HepG2 (cell line): ENCODE measurements around the gene RFFL. TPM values are rescaled to one million over a fixed set of nuclear protein-coding genes. Genes with fewer than 3 reads are reported as not detected.
A peak's percentile ranks its signal among the peaks of the same experiment; 100 is the strongest.

ENCODE experiments used
- ATAC-seq: fragments of 200-7000 bp; cut with Tn5 transposase; 3 replicates; pipeline ENCODE4 v1.9.1; 2020; ENCODE audit warnings: mild to moderate bottlenecking, moderate library complexity
- BruUV-seq: library from RNA; stranded (reverse); fragments of 400-500 nt; replicated peaks from 2 replicates; lab custom pipeline; 2021; lab: Mats Ljungman, UMichigan
- CTCF ChIA-PET: fragments of 300-600 bp; formaldehyde crosslinking; extraction: SDS; loops from one replicate; lab custom pipeline; 2021; ENCODE audit warnings: low total read pairs, inconsistent platforms, low intra/inter-chr PET ratio; lab: Yijun Ruan, JAX
- POLR2A ChIA-PET: fragments of 350-600 bp; sonication (Branson Sonifier 250); formaldehyde crosslinking; loops from one replicate; lab custom pipeline; 2020; ENCODE audit warnings: antibody characterized with exemption, inconsistent platforms; lab: Yijun Ruan, JAX
- DNase-seq: peaks from one replicate; pipeline ENCODE4 v3.0.0-alpha.2; 2015; ENCODE audit warnings: low spot score
- FAIRE-seq: peaks from 3 replicates; lab custom pipeline; 2011; peaks lifted over from hg19 to GRCh38; lab: Jason Lieb, UNC
- H2AFZ ChIP-seq: one replicate; pipeline ENCODE4 v1.6.1; 2011; ENCODE audit warnings: low read length, inconsistent platforms
- H3K27ac ChIP-seq: fragments of 300-600 bp; 3 replicates; pipeline ENCODE4 v1.8.0; 2011; ENCODE audit warnings: mixed run types, mild to moderate bottlenecking, mixed read lengths, low read length, inconsistent platforms; ENCODE audit not compliant: insufficient read depth; ENCODE audit errors: extremely low read length
- H3K27me3 ChIP-seq, 2 experiments: fragments of 200-600 bp in 1 of 2; 2 replicates in 1 of 2; 3 replicates in 1 of 2; pipeline versions ENCODE4 v1.6.0 to v1.8.0; 2011; ENCODE audit warnings: low read length in 2 of 2, mild to moderate bottlenecking in 2 of 2, moderate library complexity in 2 of 2, inconsistent platforms in 1 of 2; ENCODE audit not compliant: insufficient read depth in 2 of 2, control insufficient read depth in 1 of 2
- H3K36me3 ChIP-seq, 2 experiments: fragments of 200-600 bp in 1 of 2; replicated peaks in 1 of 2; 2 replicates in 1 of 2; 3 replicates in 1 of 2; pipeline versions ENCODE4 v1.5.1 to v1.8.0; 2011; ENCODE audit warnings: low read length in 2 of 2, inconsistent platforms in 1 of 2; ENCODE audit not compliant: insufficient read depth in 2 of 2, control insufficient read depth in 1 of 2
- H3K4me1 ChIP-seq: 2 replicates; pipeline ENCODE4 v1.5.1; 2012; ENCODE audit warnings: low read length, inconsistent platforms; ENCODE audit not compliant: insufficient read depth
- H3K4me2 ChIP-seq: 2 replicates; pipeline ENCODE4 v1.6.0; 2011; ENCODE audit warnings: low read depth, low read length, inconsistent platforms
- H3K4me3 ChIP-seq, 3 experiments: fragments of 200-600 bp in 1 of 3; sonication (generic), shearing (Covaris generic) in 1 of 3; replicated peaks in 1 of 3; 2 replicates each; pipeline ENCODE4 v1.5.1; 2011 to 2016; ENCODE audit warnings: low read length in 3 of 3, inconsistent platforms in 2 of 3, low read depth in 2 of 3, mild to moderate bottlenecking in 2 of 3, control low read depth in 1 of 3, mixed read lengths in 1 of 3; ENCODE audit not compliant: insufficient read depth in 1 of 3
- H3K79me2 ChIP-seq: one replicate; pipeline ENCODE4 v1.6.1; 2011; ENCODE audit warnings: low read length, inconsistent platforms; ENCODE audit not compliant: insufficient read depth
- H3K9ac ChIP-seq: 2 replicates; pipeline ENCODE4 v1.6.0; 2011; ENCODE audit warnings: mild to moderate bottlenecking, low read depth, low read length, inconsistent platforms; ENCODE audit not compliant: insufficient read depth
- H3K9me3 ChIP-seq: 2 replicates; pipeline ENCODE4 v1.5.1; 2012; ENCODE audit warnings: mild to moderate bottlenecking, low read length
- H4K20me1 ChIP-seq: 2 replicates; pipeline ENCODE4 v1.6.0; 2011; ENCODE audit warnings: inconsistent platforms, mild to moderate bottlenecking, low read length, moderate library complexity; ENCODE audit not compliant: insufficient read depth
- ATRX ChIP-seq: sonication (generic); formaldehyde crosslinking; IDR thresholded peaks from 2 replicates; pipeline ENCODE4 v1.4.0; 2020; ENCODE audit warnings: missing genetic modification reagents, borderline replicate concordance
- FOXM1 ChIP-seq: sonication (generic); formaldehyde crosslinking; IDR thresholded peaks from 2 replicates; pipeline ENCODE4 v1.5.0; 2020; ENCODE audit warnings: missing genetic modification reagents
- IKZF1 ChIP-seq: fragments of 450-650 bp; IDR thresholded peaks from 2 replicates; pipeline ENCODE4 v1.7.1; 2016
- IRF1 ChIP-seq: sonication (generic); formaldehyde crosslinking; IDR thresholded peaks from 2 replicates; pipeline ENCODE4 v1.4.0; 2020; ENCODE audit warnings: low read depth, mild to moderate bottlenecking, missing genetic modification reagents
- POLR2G ChIP-seq: fragments of 200-400 bp; formaldehyde crosslinking; IDR thresholded peaks from 2 replicates; pipeline ENCODE4 v1.6.1; 2018; ENCODE audit warnings: mild to moderate bottlenecking, low read depth, low read length, moderate library complexity
- WGBS: methylation state at CpG from one replicate; pipeline ENCODE4 v1.1.6; 2017; ENCODE audit warnings: low lambda C conversion rate; 5-methylcytosine and 5-hydroxymethylcytosine counted together
- in situ Hi-C: cut with HindIII; loops from 2 replicates; pipeline ENCODE4 v1.10.0; 2017; ENCODE audit warnings: low pct_unique_long_range_greater_than_20kb; ENCODE audit not compliant: extremely low pct_ligation_motif_present
- intact Hi-C: fragments of 100-400 bp; cut with micrococcal nuclease; formaldehyde crosslinking; loops from one replicate; pipeline ENCODE4 v1.10.0; 2022; ENCODE audit not compliant: unreplicated experiment
- polyA plus RNA-seq, 8 experiments: library from polyadenylated mRNA; depleted of rRNA in 3 of 8; stranded (reverse) in 7 of 8; unstranded in 1 of 8; fragments of >200 nt; fragmentation: Illumina TruSeq in 4 of 8; extraction: Trizol in 4 of 8; gene quantifications; 2 replicates each; pipeline versions ENCODE4 v1.2.1 to v1.2.3, GENCODE V29; 2011 to 2016; ENCODE audit warnings: low read depth in 4 of 8, missing spikeins in 1 of 8, mixed read lengths in 1 of 8; ENCODE audit not compliant: insufficient read depth in 1 of 8
- total RNA-seq, 5 experiments: library from RNA; depleted of rRNA; stranded (reverse); fragments of >200 nt; fragmentation: Illumina TruSeq; extraction: Trizol; gene quantifications; 2 replicates each; pipeline ENCODE4 v1.2.3, GENCODE V29; 2016; ENCODE audit warnings: low read depth in 1 of 5

Gene RFFL
- total and polyA plus RNA-seq, 2 of the 13 experiments (the other 11 are each of a cell fraction or from before 2014, with no cell fraction given) = 24.3 to 48.6 TPM

GRCh38 chr17:35011671-35012216, 51.8 kb downstream of the RFFL start:
- no peak for ATAC-seq
- no peaks in the 10 kb centered on the region for H4K20me1 ChIP-seq
- H3K79me2 ChIP-seq = no peaks in the 10 kb centered on the region
- no peaks in the 10 kb centered on the region for H3K27me3 ChIP-seq
- no peak overlapping the region for H3K27ac ChIP-seq
- in situ Hi-C loops = no loop called here
- TF ChIP-seq POLR2G (0 out of 2 replicates have a peak, but pooled peaks have one; percentile 36), IKZF1 (no peak)
- TF ChIP-seq, all 625 proteins: peak for 1
- POLR2A ChIA-PET = no interaction called here
- H3K36me3 ChIP-seq = peaks cover 33 to 66% of the 10 kb centered on the region in 2 experiments
- no TSS peak for BruUV-seq
- no peak overlapping the region for H3K4me2 ChIP-seq
- no peak for DNase-seq
- H3K4me1 ChIP-seq = no peaks in the 10 kb centered on the region
- WGBS = no CpG with 5 or more reads among the region's 5 CpGs
- no peak for FAIRE-seq
- no peaks in the 10 kb centered on the region for H3K9me3 ChIP-seq
- CTCF ChIA-PET = no interaction called here
- no peak overlapping the region for H2AFZ ChIP-seq
- no peak overlapping the region for H3K9ac ChIP-seq
- no peak overlapping the region for H3K4me3 ChIP-seq
- intact Hi-C loops = no loop called here

- ATAC-seq = no peak
- FAIRE-seq = no peak
- WGBS = 100% methylated on average over 3 of the region's 3 CpGs
- Histone ChIP-seq H3K4me2 (no peak overlapping the region), H3K79me2 (no peaks in the 10 kb centered on the region), H2AFZ (no peak overlapping the region), H3K9ac (no peak overlapping the region), H3K4me1 (no peaks in the 10 kb centered on the region)
- BruUV-seq = no TSS peak
- CTCF ChIA-PET = no interaction called here
- TF ChIP-seq ATRX (CRISPR knock-in tag) = no peak
- TF ChIP-seq IRF1 (CRISPR knock-in tag) = no peak
- TF ChIP-seq FOXM1 (CRISPR knock-in tag) = no peak
- TF ChIP-seq, all 625 proteins: peak for 0
- intact Hi-C loops = no loop called here
- H3K27ac ChIP-seq = no peak overlapping the region
- H4K20me1 ChIP-seq = no peaks in the 10 kb centered on the region
- no peak overlapping the region for H3K4me3 ChIP-seq
- in situ Hi-C loops = no loop called here
- H3K9me3 ChIP-seq = no peaks in the 10 kb centered on the region
- peaks cover 20 to 50% of the 10 kb centered on the region in 2 experiments for H3K36me3 ChIP-seq
- no peaks in the 10 kb centered on the region for H3K27me3 ChIP-seq
- POLR2A ChIA-PET = no interaction called here
- no peak for DNase-seq
Observed at GRCh38 chr17:35010093-35010492, 53.4 kb downstream of the RFFL start.
